ENCODE data around the gene ORC4.
"Not testable (repeated sequence)": the region's sequence is repeated elsewhere in the genome, so short reads cannot be mapped to it uniquely, and the experiment has no call there.

ORC4 gene

GRCh38 chr2:148014616-148015015, 5.9 kb downstream of the ORC4 start:
- no peak for DNase-seq (ENCODE audit: low read depth)

GRCh38 chr2:148013876-148014275, 6.7 kb downstream of the ORC4 start:
- no peak for DNase-seq (ENCODE audit: low read depth)

- not testable (repeated sequence) for DNase-seq (ENCODE audit: low read depth)
These were observed 12.1 kb downstream of the ORC4 start for GRCh38 chr2:148008411-148008810.

GRCh38 chr2:148007219-148007900, 13.2 kb downstream of the ORC4 start:
- DNase-seq (ENCODE audit: low read depth): no peak

- DNase-seq (ENCODE audit: low read depth): no peak
These were observed 14.1 kb downstream of the ORC4 start for GRCh38 chr2:148006249-148007007.

- not testable (repeated sequence) for DNase-seq (ENCODE audit: low read depth)
These were observed 18.1 kb downstream of the ORC4 start for GRCh38 chr2:148002420-148002819.

- no peak for DNase-seq (ENCODE audit: low read depth)
These were observed 20.4 kb downstream of the ORC4 start for GRCh38 chr2:148000095-148000494.

- DNase-seq (ENCODE audit: low read depth): no peak
These were observed 21.4 kb downstream of the ORC4 start for GRCh38 chr2:147999126-147999525.

- no peak for DNase-seq (ENCODE audit: low read depth)
These were observed 22.3 kb downstream of the ORC4 start for GRCh38 chr2:147998203-147998602.

- DNase-seq (ENCODE audit: low read depth): no peak
These were observed 23.7 kb downstream of the ORC4 start for GRCh38 chr2:147996828-147997227.

- DNase-seq (ENCODE audit: low read depth): not testable (repeated sequence)
These were observed 25.6 kb downstream of the ORC4 start for GRCh38 chr2:147994965-147995364.

GRCh38 chr2:147989809-147990403, 30.6 kb downstream of the ORC4 start:
- peak; percentile 28 for DNase-seq (ENCODE audit: low read depth)

- DNase-seq (ENCODE audit: low read depth): no peak
These were observed 31.4 kb downstream of the ORC4 start for GRCh38 chr2:147989102-147989501.

- no peak for DNase-seq (ENCODE audit: low read depth)
These were observed 39.5 kb downstream of the ORC4 start for GRCh38 chr2:147980940-147981528.

- no peak for DNase-seq (ENCODE audit: low read depth)
These were observed 42.9 kb downstream of the ORC4 start for GRCh38 chr2:147977679-147978078.

GRCh38 chr2:147976102-147976501, 44.4 kb downstream of the ORC4 start:
- no peak for DNase-seq (ENCODE audit: low read depth)

- no peak for DNase-seq (ENCODE audit: low read depth)
These were observed 52.0 kb downstream of the ORC4 start for GRCh38 chr2:147968571-147968970.

GRCh38 chr2:147952118-147952517, 68.4 kb downstream of the ORC4 start:
- DNase-seq (ENCODE audit: low read depth): no peak

GRCh38 chr2:147945660-147946059, 74.9 kb downstream of the ORC4 start:
- no peak for DNase-seq (ENCODE audit: low read depth)

GRCh38 chr2:147939313-147939712, 81.2 kb downstream of the ORC4 start:
- DNase-seq (ENCODE audit: low read depth): no peak

GRCh38 chr2:147937744-147938349, 82.7 kb downstream of the ORC4 start:
- no peak for DNase-seq (ENCODE audit: low read depth)

GRCh38 chr2:147934881-147935620, 85.5 kb downstream of the ORC4 start:
- no peak for DNase-seq (ENCODE audit: low read depth)

Measured in non-pigmented ciliary epithelial cell (primary cell).